Breast epithelium (tissue), 3 donors: Measurements from ENCODE around the gene ASIP.

Experiments used
- POLR2A ChIP-seq: fragments of 450-650 bp; IDR thresholded peaks from one replicate; pipeline ENCODE4 v1.6.1; 2016; ENCODE audit warnings: antibody characterized with exemption, mild to moderate bottlenecking, moderate library complexity
- POLR2AphosphoS5 ChIP-seq, 3 donors: sonication (generic); formaldehyde crosslinking; IDR thresholded peaks; one replicate each; pipeline ENCODE4 v1.6.1; 2017; ENCODE audit warnings: antibody characterized with exemption in 3 of 3
- TF ChIP-seq, protein P1 (sequence below), 3 donors: fragments of 450-650 bp; IDR thresholded peaks; one replicate each; pipeline ENCODE4 v1.5.1; 2016 to 2017; ENCODE audit warnings: antibody characterized with exemption in 3 of 3, mild to moderate bottlenecking in 3 of 3, moderate library complexity in 3 of 3

DNA sequence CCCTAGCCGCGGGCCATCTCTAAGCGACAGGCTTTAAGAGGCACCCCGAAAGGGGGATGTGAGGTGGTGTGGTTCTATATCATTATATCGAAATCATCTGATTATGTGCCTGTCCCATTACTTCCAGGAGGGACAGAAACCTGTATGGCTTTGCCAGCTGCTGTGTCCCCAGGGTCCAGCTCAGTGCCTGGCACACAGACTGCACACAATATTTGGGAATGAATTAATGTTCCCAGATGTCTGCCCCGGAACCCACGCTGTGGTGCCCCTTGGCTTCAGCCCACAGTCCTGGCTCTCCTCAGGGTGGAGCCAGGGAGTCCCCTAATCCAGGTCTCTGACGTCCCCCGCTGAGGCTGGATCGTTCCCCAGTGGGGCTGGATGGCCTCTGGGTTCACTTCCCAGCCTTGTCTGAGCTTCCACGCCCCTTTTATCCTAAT, 70.8 kb downstream of the ASIP start:
- TF ChIP-seq, protein P1, sequence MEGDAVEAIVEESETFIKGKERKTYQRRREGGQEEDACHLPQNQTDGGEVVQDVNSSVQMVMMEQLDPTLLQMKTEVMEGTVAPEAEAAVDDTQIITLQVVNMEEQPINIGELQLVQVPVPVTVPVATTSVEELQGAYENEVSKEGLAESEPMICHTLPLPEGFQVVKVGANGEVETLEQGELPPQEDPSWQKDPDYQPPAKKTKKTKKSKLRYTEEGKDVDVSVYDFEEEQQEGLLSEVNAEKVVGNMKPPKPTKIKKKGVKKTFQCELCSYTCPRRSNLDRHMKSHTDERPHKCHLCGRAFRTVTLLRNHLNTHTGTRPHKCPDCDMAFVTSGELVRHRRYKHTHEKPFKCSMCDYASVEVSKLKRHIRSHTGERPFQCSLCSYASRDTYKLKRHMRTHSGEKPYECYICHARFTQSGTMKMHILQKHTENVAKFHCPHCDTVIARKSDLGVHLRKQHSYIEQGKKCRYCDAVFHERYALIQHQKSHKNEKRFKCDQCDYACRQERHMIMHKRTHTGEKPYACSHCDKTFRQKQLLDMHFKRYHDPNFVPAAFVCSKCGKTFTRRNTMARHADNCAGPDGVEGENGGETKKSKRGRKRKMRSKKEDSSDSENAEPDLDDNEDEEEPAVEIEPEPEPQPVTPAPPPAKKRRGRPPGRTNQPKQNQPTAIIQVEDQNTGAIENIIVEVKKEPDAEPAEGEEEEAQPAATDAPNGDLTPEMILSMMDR (IDR thresholded peaks at IDR 0.05), result no peak
- no peak for TF ChIP-seq POLR2AphosphoS5 (IDR thresholded peaks at IDR 0.05)
- no peak for TF ChIP-seq POLR2A
